Transverse colon (tissue), 4 donors: ENCODE data around the gene MDFIC. TPM values are rescaled to one million over a fixed set of nuclear protein-coding genes. Genes with fewer than 3 reads are reported as not detected.

Experiments used
- DNase-seq: peaks from one replicate; pipeline ENCODE4 v3.0.0-alpha.2; 2019
- H3K27ac ChIP-seq, 4 donors: fragments of 200-600 bp; sonication (generic); 2 replicates each; pipeline ENCODE4 v1.5.1; 2016 to 2018; ENCODE audit warnings: inconsistent platforms in 4 of 4
- H3K27me3 ChIP-seq: fragments of 200-600 bp; sonication (generic); 2 replicates; pipeline ENCODE4 v1.5.1; 2017; ENCODE audit warnings: inconsistent platforms
- H3K36me3 ChIP-seq, 4 donors: fragments of 200-600 bp; sonication (generic); 2 replicates each; pipeline ENCODE4 v1.5.1; 2017 to 2019; ENCODE audit warnings: inconsistent platforms in 4 of 4
- H3K4me1 ChIP-seq, 4 donors: fragments of 200-600 bp; sonication (generic); 2 replicates each; pipeline ENCODE4 v1.5.1; 2017 to 2020; ENCODE audit warnings: inconsistent platforms in 4 of 4
- H3K4me3 ChIP-seq, 4 donors: fragments of 200-600 bp; sonication (generic); 1 replicate in 1 of 4; 2 replicates in 3 of 4; pipeline versions ENCODE4 v1.5.1 to v1.6.1; 2017 to 2019; ENCODE audit warnings: inconsistent platforms in 4 of 4
- H3K9me3 ChIP-seq, 2 donors: fragments of 200-600 bp; sonication (generic); 2 replicates each; pipeline ENCODE4 v1.5.1; 2017 to 2019; ENCODE audit warnings: inconsistent platforms in 2 of 2
- CTCF ChIP-seq, 5 experiments: fragments of 200-600 bp in 3 of 5; fragments of 450-650 bp in 2 of 5; sonication (generic) in 3 of 5; IDR thresholded peaks; 1 replicate in 2 of 5; 2 replicates in 3 of 5; pipeline ENCODE4 v1.5.1; 2016 to 2017; ENCODE audit warnings: antibody characterized with exemption in 5 of 5, inconsistent platforms in 3 of 5, mild to moderate bottlenecking in 2 of 5, moderate library complexity in 1 of 5
- EP300 ChIP-seq: sonication (generic); formaldehyde crosslinking; IDR thresholded peaks from one replicate; pipeline ENCODE4 v1.6.1; 2017; ENCODE audit warnings: antibody characterized with exemption, low read depth
- POLR2A ChIP-seq: fragments of 450-650 bp; IDR thresholded peaks from one replicate; pipeline ENCODE4 v1.6.1; 2016; ENCODE audit warnings: antibody characterized with exemption, mild to moderate bottlenecking, moderate library complexity
- POLR2AphosphoS5 ChIP-seq, 3 donors: sonication (generic); formaldehyde crosslinking; IDR thresholded peaks; one replicate each; pipeline ENCODE4 v1.6.1; 2016; ENCODE audit warnings: antibody characterized with exemption in 3 of 3
- WGBS, 2 donors: methylation state at CpG; one replicate each; pipeline ENCODE4 v1.1.5; 2018; ENCODE audit warnings: low coverage in 1 of 2; 5-methylcytosine and 5-hydroxymethylcytosine counted together
- in situ Hi-C, 4 donors: fragments of 200-750 bp; cut with MboI; loops; one replicate each; pipeline versions ENCODE4 v1.15.0 to v1.15.1; 2017; ENCODE audit warnings: low sequenced_read_pairs in 3 of 4, low pct_ligation_motif_present in 1 of 4, low pct_unique_long_range_greater_than_20kb in 1 of 4
- intact Hi-C: fragments of 100-400 bp; cut with DNase I; formaldehyde crosslinking; loops from one replicate; pipeline ENCODE4 v1.15.1; 2023; ENCODE audit warnings: low total_unique reads
- total RNA-seq, 4 donors: library from RNA; depleted of rRNA; stranded (reverse); fragments of >200 nt; gene quantifications; one replicate each; pipeline ENCODE4 v1.1.0, GENCODE V29; 2016

MDFIC gene
- total RNA-seq, 4 donors from 2014 or later, result 4.5 to 14.8 (median 9.6) TPM

DNA sequence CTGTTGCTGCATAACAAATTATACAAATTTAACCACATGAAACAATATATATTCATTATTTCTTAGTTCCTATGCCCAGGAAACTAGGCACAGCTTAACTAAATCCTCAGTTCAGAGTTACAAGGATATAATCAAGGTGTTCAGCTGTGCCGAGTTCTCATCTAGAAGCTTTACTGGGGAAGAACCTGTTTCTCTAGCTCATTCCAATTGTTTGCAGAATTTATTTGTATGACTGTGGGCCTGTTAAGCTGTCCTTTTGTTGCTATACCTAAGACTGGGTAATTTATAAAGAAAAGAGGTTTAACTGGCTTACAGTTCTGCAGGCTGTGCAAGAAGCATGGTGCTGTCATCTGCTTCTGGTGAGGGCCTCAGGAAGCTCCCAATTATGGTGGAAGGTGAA is 21.8 kb upstream of the MDFIC start:
- in situ Hi-C loops (no loop called here), intact Hi-C loops (loop anchor here (5.0 kb wide), 1 partner anchor 847 kb away; no protein-coding TSS in a partner anchor)
- no peaks in the 10 kb centered on the region for H3K27me3 ChIP-seq
- H3K36me3 ChIP-seq, result no peaks in the 10 kb centered on the region
- no peak overlapping the region for H3K4me3 ChIP-seq
- H3K4me1 ChIP-seq, result no peaks in the 10 kb centered on the region
- no peak overlapping the region for H3K27ac ChIP-seq
- no peaks in the 10 kb centered on the region for H3K9me3 ChIP-seq
- DNase-seq, result no peak
- 43 to 59% methylated on average over 1 of the region's 1 CpG for WGBS, 2 donors
- TF ChIP-seq POLR2AphosphoS5 (IDR thresholded peaks at IDR 0.05) (no peak), EP300 (no peak), CTCF (IDR thresholded peaks at IDR 0.05) (no peak), POLR2A (no peak)

DNA sequence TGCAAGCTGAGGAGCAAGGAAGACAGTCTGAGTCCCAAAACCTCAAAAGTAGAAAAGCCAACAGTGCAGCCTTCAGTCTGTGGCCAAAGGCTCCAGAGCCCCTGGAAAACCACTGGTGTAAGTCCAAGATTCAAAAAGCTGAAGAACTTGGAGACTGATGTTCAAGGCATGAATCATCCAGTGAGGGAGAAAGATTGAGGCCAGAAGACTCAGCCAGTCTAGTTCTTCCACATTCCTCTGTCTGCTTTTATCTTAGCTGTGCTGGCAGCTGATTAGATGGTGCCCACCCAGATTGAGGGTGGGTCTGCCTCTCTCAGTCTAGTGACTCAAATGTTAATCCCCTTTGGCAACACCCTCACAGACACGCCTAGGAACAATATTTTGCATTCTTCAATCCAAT is 20.1 kb upstream of the MDFIC start:
- TF ChIP-seq EP300 (no peak), POLR2A (no peak), CTCF (IDR thresholded peaks at IDR 0.05) (no peak), POLR2AphosphoS5 (IDR thresholded peaks at IDR 0.05) (no peak)
- in situ Hi-C loops (no loop called here), intact Hi-C loops (loop anchor here (5.0 kb wide), 1 partner anchor 846 kb away; no protein-coding TSS in a partner anchor)
- Histone ChIP-seq H3K27me3 (no peaks in the 10 kb centered on the region), H3K4me3 (no peak overlapping the region), H3K27ac (no peak overlapping the region), H3K36me3 (no peaks in the 10 kb centered on the region), H3K4me1 (no peaks in the 10 kb centered on the region), H3K9me3 (no peaks in the 10 kb centered on the region)
- DNase-seq, result no peak
- 86% methylated on average over 1 of the region's 1 CpG; no CpG with 5 or more reads in 1 of the 2 donors for WGBS, 2 donors

- no peaks in the 10 kb centered on the region for H3K27me3 ChIP-seq
- no peak overlapping the region for H3K4me3 ChIP-seq
- no peak overlapping the region for H3K27ac ChIP-seq
- TF ChIP-seq EP300 (no peak), POLR2A (no peak), POLR2AphosphoS5 (IDR thresholded peaks at IDR 0.05) (no peak), CTCF (IDR thresholded peaks at IDR 0.05) (no peak)
- DNase-seq, result no peak
- H3K9me3 ChIP-seq, result no peaks in the 10 kb centered on the region
- intact Hi-C loops (loop anchor here (5.0 kb wide), 1 partner anchor 844 kb away; no protein-coding TSS in a partner anchor), in situ Hi-C loops (no loop called here)
- H3K36me3 ChIP-seq, result no peaks in the 10 kb centered on the region
- 93 to 94% methylated on average over 2 of the region's 2 CpGs for WGBS, 2 donors
- H3K4me1 ChIP-seq, result no peaks in the 10 kb centered on the region
Measured at GRCh38 chr7:114903131-114903530, 18.8 kb upstream of the MDFIC start.

GRCh38 chr7:114910787-114911186 is 11.1 kb upstream of the MDFIC start:
- no peak overlapping the region for H3K4me3 ChIP-seq
- no peaks in the 10 kb centered on the region for H3K27me3 ChIP-seq
- TF ChIP-seq CTCF (IDR thresholded peaks at IDR 0.05) (no peak), POLR2A (no peak), EP300 (no peak), POLR2AphosphoS5 (IDR thresholded peaks at IDR 0.05) (no peak)
- DNase-seq, result no peak
- WGBS, 2 donors, result 77 to 82% methylated on average over 1 to 2 of the region's 2 CpGs
- H3K36me3 ChIP-seq, result no peaks in the 10 kb centered on the region
- in situ Hi-C loops (no loop called here), intact Hi-C loops (no loop called here)
- no peaks in the 10 kb centered on the region for H3K9me3 ChIP-seq
- no peak overlapping the region for H3K27ac ChIP-seq
- no peaks in the 10 kb centered on the region for H3K4me1 ChIP-seq
